Measurements from ENCODE around the gene PPP3CB. TPM values are rescaled to one million over a fixed set of nuclear protein-coding genes. Genes with fewer than 3 reads are reported as not detected.
"Not testable (repeated sequence)": the region's sequence is repeated elsewhere in the genome, so short reads cannot be mapped to it uniquely, and the experiment has no call there.

Gene PPP3CB
- total RNA-seq, 1 experiment from 2014 or later: 34.0 TPM

DNA sequence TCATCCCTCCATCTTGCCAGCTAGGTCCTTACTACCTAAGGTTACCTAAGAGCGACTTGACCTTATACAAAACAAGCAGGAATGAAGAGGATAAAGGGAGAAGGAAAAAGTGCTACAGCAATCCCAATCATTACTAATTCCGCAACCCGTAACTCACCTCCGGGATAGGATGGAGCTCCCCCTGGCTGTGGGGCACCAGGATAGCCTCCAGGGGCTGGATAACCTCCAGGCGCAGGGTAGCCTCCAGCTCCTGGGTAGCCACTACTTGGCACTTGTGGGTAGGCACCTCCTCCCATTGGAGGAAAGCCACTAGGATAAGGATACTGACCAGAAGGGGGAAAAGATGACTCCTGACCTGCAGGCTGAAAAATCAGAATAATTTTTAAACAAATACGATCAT is 97.8 kb downstream of the PPP3CB start:
- intact Hi-C loops (cut with micrococcal nuclease; ENCODE audit: unreplicated experiment): no loop called here
- Histone ChIP-seq H3F3A (ENCODE audit: insufficient read depth, low read depth) (0 out of 2 replicates have a peak, but pooled peaks cover 4% of the 10 kb centered on the region), H3K27ac (no peak overlapping the region), H3K4me1 (replicated peaks; ENCODE audit: insufficient read depth) (no peaks in the 10 kb centered on the region), H3K4me3 (no peak overlapping the region), H3K9me2 (ENCODE audit: insufficient read depth) (no peaks in the 10 kb centered on the region), H3K79me2 (ENCODE audit: low read depth) (peaks cover 43% of the 10 kb centered on the region), H2AFZ (no peak overlapping the region), H3K27me3 (ENCODE audit: insufficient read depth, low read depth) (no peaks in the 10 kb centered on the region), H4K20me1 (ENCODE audit: insufficient read depth) (peaks cover 29% of the 10 kb centered on the region), H3K4me2 (no peak overlapping the region), H3K36me3 (ENCODE audit: low read depth) (peaks cover 41% of the 10 kb centered on the region), H3K9me3 (ENCODE audit: insufficient read depth, low read depth) (no peaks in the 10 kb centered on the region)
- DNase-seq: no peak
- no TSS peak for BruUV-seq (replicated peaks)
- ChIA-PET POLR2A (ENCODE audit: unreplicated experiment) (interaction anchor here (0.5 kb wide), 1 partner anchor 230 kb away, joined by 5 read pairs; no protein-coding TSS in a partner anchor), CTCF (no interaction called here)
- TF ChIP-seq, protein P1, sequence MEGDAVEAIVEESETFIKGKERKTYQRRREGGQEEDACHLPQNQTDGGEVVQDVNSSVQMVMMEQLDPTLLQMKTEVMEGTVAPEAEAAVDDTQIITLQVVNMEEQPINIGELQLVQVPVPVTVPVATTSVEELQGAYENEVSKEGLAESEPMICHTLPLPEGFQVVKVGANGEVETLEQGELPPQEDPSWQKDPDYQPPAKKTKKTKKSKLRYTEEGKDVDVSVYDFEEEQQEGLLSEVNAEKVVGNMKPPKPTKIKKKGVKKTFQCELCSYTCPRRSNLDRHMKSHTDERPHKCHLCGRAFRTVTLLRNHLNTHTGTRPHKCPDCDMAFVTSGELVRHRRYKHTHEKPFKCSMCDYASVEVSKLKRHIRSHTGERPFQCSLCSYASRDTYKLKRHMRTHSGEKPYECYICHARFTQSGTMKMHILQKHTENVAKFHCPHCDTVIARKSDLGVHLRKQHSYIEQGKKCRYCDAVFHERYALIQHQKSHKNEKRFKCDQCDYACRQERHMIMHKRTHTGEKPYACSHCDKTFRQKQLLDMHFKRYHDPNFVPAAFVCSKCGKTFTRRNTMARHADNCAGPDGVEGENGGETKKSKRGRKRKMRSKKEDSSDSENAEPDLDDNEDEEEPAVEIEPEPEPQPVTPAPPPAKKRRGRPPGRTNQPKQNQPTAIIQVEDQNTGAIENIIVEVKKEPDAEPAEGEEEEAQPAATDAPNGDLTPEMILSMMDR (conservative IDR thresholded peaks at IDR 0.05): peak; percentile 62
- no peak for TF ChIP-seq EZH2 (IDR thresholded peaks at IDR 0.05; ENCODE audit: low read depth)

DNA sequence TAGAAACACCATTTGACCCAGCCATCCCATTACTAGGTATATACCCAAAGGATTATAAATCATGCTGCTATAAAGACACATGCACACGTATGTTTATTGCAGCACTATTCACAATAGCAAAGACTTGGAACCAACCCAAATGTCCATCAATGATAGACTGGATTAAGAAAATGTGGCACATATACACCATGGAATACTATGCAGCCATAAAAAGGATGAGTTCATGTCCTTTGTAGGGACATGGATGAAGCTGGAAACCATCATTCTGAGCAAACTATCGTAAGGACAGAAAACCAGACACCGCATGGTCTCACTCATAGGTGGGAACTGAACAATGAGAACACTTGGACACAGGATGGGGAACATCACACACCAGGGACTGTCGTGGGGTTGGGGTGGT is 101.5 kb downstream of the PPP3CB start:
- peaks cover 31% of the 10 kb centered on the region; the same call in 1 of the 2 replicates for H4K20me1 ChIP-seq (ENCODE audit: insufficient read depth)
- DNase-seq; H3K27ac ChIP-seq; H3K4me1 ChIP-seq (replicated peaks; ENCODE audit: insufficient read depth); CTCF ChIA-PET; POLR2A ChIA-PET (ENCODE audit: unreplicated experiment); H3F3A ChIP-seq (ENCODE audit: insufficient read depth, low read depth); H3K9me3 ChIP-seq (ENCODE audit: insufficient read depth, low read depth); BruUV-seq (replicated peaks); H3K4me3 ChIP-seq; H3K27me3 ChIP-seq (ENCODE audit: insufficient read depth, low read depth); H3K4me2 ChIP-seq; H2AFZ ChIP-seq; intact Hi-C loops (cut with micrococcal nuclease; ENCODE audit: unreplicated experiment); H3K9me2 ChIP-seq (ENCODE audit: insufficient read depth); H3K79me2 ChIP-seq (ENCODE audit: low read depth): not testable (repeated sequence)
- H3K36me3 ChIP-seq (ENCODE audit: low read depth): peaks cover 49% of the 10 kb centered on the region

DNA sequence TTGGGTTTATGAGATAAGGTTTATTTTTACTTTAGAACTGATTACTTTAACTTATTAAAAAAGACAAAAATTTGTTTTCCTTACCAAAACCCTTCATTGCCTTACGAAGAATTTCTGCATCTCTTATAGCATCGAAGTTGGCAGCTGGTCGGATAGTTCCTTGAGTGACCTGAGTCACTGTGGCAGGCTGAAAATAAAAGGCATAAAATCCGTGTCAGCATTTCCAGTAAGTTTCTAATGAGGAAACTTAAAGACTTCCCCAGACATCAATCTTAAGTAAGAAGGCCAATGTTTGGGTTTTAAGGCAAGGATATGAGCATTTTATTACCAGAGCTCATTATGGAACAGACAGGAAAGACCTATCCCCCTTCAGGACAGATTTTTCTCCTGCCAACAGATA is 107.6 kb downstream of the PPP3CB start:
- H3K4me3 ChIP-seq: no peak overlapping the region
- H3K36me3 ChIP-seq (ENCODE audit: low read depth): peaks cover 53% of the 10 kb centered on the region
- H3K9me3 ChIP-seq (ENCODE audit: insufficient read depth, low read depth): no peaks in the 10 kb centered on the region
- H3K27me3 ChIP-seq (ENCODE audit: insufficient read depth, low read depth): no peaks in the 10 kb centered on the region
- CTCF ChIA-PET: no interaction called here
- intact Hi-C loops (cut with micrococcal nuclease; ENCODE audit: unreplicated experiment): no loop called here
- POLR2A ChIA-PET (ENCODE audit: unreplicated experiment): no interaction called here
- peaks cover 19% of the 10 kb centered on the region; the same call in 1 of the 2 replicates for H4K20me1 ChIP-seq (ENCODE audit: insufficient read depth)
- TF ChIP-seq, protein P1 (conservative IDR thresholded peaks at IDR 0.05): no peak
- no peak for TF ChIP-seq EZH2 (IDR thresholded peaks at IDR 0.05; ENCODE audit: low read depth)
- BruUV-seq (replicated peaks): no TSS peak
- H3K27ac ChIP-seq: no peak overlapping the region
- no peaks in the 10 kb centered on the region for H3K79me2 ChIP-seq (ENCODE audit: low read depth)
- no peaks in the 10 kb centered on the region for H3K4me1 ChIP-seq (replicated peaks; ENCODE audit: insufficient read depth)
- no peak overlapping the region for H3K4me2 ChIP-seq
- no peak for DNase-seq
- H2AFZ ChIP-seq: no peak overlapping the region
- 0 out of 2 replicates have a peak, but pooled peaks cover 4% of the 10 kb centered on the region for H3F3A ChIP-seq (ENCODE audit: insufficient read depth, low read depth)
- no peaks in the 10 kb centered on the region for H3K9me2 ChIP-seq (ENCODE audit: insufficient read depth)

DNA sequence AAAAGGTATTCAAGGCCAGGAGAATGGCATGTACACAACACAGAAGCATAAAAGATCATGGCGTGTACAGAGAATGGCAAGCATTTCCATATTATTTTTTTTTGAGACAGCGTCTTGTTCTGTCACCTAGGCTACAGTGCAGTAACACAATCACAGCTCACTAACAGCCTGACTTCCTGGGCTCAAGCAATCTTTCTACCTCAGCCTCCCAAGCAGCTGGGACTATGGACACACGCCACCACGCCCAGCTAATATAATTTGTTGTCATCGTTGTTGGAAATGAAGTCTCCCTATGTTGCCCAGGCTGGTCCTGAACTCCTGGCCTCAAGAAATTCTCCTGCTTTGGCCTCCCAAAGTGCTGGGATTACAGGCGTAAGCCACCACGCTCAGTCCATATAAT is 109.2 kb downstream of the PPP3CB start:
- Histone ChIP-seq H3K4me2 (no peak overlapping the region), H3K36me3 (ENCODE audit: low read depth) (peaks cover 66% of the 10 kb centered on the region), H2AFZ (no peak overlapping the region), H3K4me3 (no peak overlapping the region), H3K4me1 (replicated peaks; ENCODE audit: insufficient read depth) (no peaks in the 10 kb centered on the region), H3K27ac (no peak overlapping the region), H3K27me3 (ENCODE audit: insufficient read depth, low read depth) (no peaks in the 10 kb centered on the region), H3F3A (ENCODE audit: insufficient read depth, low read depth) (0 out of 2 replicates have a peak, but pooled peaks cover 4% of the 10 kb centered on the region), H4K20me1 (ENCODE audit: insufficient read depth) (peaks cover 19% of the 10 kb centered on the region; the same call in 1 of the 2 replicates), H3K9me2 (ENCODE audit: insufficient read depth) (no peaks in the 10 kb centered on the region), H3K9me3 (ENCODE audit: insufficient read depth, low read depth) (no peaks in the 10 kb centered on the region), H3K79me2 (ENCODE audit: low read depth) (no peaks in the 10 kb centered on the region)
- intact Hi-C loops (cut with micrococcal nuclease; ENCODE audit: unreplicated experiment): no loop called here
- TF ChIP-seq, protein P1 (conservative IDR thresholded peaks at IDR 0.05): no peak
- TF ChIP-seq EZH2 (IDR thresholded peaks at IDR 0.05; ENCODE audit: low read depth): no peak
- ChIA-PET CTCF (no interaction called here), POLR2A (ENCODE audit: unreplicated experiment) (no interaction called here)
- DNase-seq: no peak
- BruUV-seq (replicated peaks): no TSS peak

Measured in PC-9 (cell line).